Mucosa of rectum (tissue), 2 donors: ENCODE data around the gene RCBTB1.

ENCODE experiments used
- H3K27ac ChIP-seq, 2 donors: one replicate each; pipeline ENCODE4 v1.7.0; 2013; ENCODE audit warnings: inconsistent platforms in 2 of 2, low read depth in 2 of 2, low read length in 2 of 2
- H3K27me3 ChIP-seq, 2 donors: one replicate each; pipeline ENCODE4 v1.7.0; 2013; ENCODE audit warnings: low read length in 2 of 2; ENCODE audit not compliant: control insufficient read depth in 2 of 2, insufficient read depth in 2 of 2
- H3K36me3 ChIP-seq, 2 donors: one replicate each; pipeline ENCODE4 v1.7.0; 2013; ENCODE audit warnings: low read length in 2 of 2; ENCODE audit not compliant: control insufficient read depth in 2 of 2, insufficient read depth in 2 of 2
- H3K4me1 ChIP-seq, 2 donors: one replicate each; pipeline ENCODE4 v1.7.0; 2013; ENCODE audit warnings: low read length in 2 of 2, mild to moderate bottlenecking in 1 of 2; ENCODE audit not compliant: control insufficient read depth in 2 of 2, insufficient read depth in 2 of 2
- H3K4me3 ChIP-seq, 2 donors: one replicate each; pipeline ENCODE4 v1.7.0; 2013; ENCODE audit warnings: low read length in 2 of 2
- H3K9ac ChIP-seq, 2 donors: one replicate each; pipeline ENCODE4 v1.7.0; 2013; ENCODE audit warnings: low read length in 2 of 2, low read depth in 1 of 2, mild to moderate bottlenecking in 1 of 2
- H3K9me3 ChIP-seq, 2 donors: one replicate each; pipeline ENCODE4 v1.7.0; 2013; ENCODE audit warnings: low read length in 2 of 2; ENCODE audit not compliant: control insufficient read depth in 2 of 2
- donor health status: healthy.
- donor health status: Normal muscosa, but diverticular disease.

Gene RCBTB1

DNA sequence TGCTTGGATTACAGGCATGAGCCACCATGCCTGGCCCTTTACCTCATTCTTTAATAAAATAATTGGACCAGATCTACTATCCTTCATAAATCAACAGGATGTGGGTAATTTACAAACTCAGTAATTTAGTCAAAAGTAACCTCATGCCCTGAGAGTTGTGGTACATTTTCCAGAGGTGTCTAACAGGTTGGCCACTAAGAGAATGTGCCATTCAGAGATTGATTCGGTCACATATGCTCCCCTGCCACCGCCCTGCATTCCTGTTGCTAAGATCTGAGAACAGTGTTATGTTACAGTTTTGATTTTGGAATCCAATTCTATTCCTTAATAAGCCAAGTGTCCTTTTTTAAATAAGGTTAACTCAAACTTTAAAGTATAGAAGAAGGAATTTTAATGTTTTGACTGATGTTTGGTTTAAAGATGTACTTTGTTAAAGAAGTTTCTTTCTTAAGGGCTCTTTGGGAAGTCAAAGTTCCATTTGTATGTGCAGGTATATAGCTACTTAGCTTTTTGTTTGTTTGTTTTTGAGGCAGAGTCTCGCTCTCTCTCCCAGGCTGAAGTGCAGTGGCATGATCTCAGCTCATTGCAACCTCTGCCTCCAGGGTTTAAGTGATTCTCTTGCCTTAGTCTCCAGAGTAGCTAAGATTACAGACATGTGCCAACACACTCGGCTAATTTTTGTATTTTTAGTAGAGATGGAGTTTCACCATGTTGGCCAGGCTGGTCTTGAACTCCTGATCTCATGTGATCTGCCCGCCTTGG, 60.4 kb downstream of the RCBTB1 start:
- no peaks in the 10 kb centered on the region for H3K9me3 ChIP-seq
- no peak overlapping the region for H3K9ac ChIP-seq
- H3K36me3 ChIP-seq = peaks cover 9 to 41% of the 10 kb centered on the region in 2 donors
- no peak overlapping the region for H3K27ac ChIP-seq
- H3K27me3 ChIP-seq = no peaks in the 10 kb centered on the region
- no peak overlapping the region for H3K4me3 ChIP-seq
- no peaks in the 10 kb centered on the region for H3K4me1 ChIP-seq

DNA sequence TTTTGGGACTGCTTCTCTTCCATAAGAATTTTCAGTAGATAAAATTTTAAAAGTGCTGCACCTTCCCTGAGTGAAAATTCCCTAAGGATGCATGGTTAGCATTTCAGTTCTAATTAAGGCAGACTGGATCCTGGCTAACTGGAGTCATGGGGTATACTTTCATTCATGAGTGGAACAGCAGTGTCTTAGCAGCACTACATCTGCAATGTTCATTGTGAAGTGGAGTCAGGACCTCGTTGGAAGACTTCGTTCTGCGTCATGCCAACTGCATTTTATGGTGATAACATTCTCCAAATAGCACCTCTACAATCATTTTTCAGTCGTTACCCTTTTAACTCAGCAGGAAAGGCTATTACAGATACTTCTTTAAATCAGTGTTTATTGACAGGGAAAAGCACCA, 64.1 kb downstream of the RCBTB1 start:
- peaks cover 11 to 37% of the 10 kb centered on the region in 2 donors for H3K36me3 ChIP-seq
- H3K27ac ChIP-seq = no peak overlapping the region
- H3K4me3 ChIP-seq = no peak overlapping the region
- H3K9ac ChIP-seq = no peak overlapping the region
- H3K9me3 ChIP-seq = no peaks in the 10 kb centered on the region
- H3K27me3 ChIP-seq = no peaks in the 10 kb centered on the region
- no peaks in the 10 kb centered on the region for H3K4me1 ChIP-seq

DNA sequence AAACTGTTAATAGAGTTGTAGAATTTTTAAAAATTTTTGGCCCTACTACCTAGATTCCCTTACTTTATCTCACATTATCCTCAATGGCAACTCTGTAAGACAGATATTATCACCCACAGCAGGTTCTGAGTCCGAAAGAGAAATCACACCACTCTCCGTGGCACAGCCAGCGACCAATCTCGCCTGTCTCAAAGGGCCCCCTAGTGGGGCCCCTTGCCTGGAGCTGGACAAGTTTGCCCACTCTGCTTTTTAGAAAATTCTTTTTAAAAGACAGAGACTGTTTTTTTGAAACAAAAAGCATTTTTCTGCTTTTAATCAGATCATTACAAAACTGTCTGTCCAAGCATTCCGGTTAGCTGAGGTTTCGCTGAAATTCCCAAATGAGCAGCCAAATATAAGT, 67.9 kb downstream of the RCBTB1 start:
- H3K4me1 ChIP-seq = no peaks in the 10 kb centered on the region
- no peak overlapping the region for H3K27ac ChIP-seq
- H3K9me3 ChIP-seq = no peaks in the 10 kb centered on the region
- H3K4me3 ChIP-seq = no peak overlapping the region
- no peaks in the 10 kb centered on the region for H3K27me3 ChIP-seq
- H3K36me3 ChIP-seq = peaks cover 32 to 54% of the 10 kb centered on the region in 2 donors
- no peak overlapping the region for H3K9ac ChIP-seq

DNA sequence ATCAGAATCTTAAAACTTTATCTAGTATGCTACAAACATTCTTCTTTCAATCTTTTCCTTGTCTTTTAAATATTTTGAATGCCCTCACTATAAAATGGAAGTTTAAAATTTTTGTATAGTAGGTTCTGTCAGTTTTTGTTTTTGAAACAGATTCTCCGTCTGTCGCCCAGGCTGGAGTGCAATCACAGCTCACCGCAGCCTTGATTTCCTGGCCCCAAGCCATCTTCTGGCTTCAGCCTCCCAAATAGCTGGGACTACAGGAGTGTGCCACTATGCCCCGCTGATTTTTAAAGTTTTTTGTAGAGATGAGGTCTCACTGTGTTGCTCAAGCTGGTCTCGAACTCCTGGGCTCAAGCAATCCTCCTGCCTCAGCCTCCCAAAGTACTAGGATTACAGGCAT, 68.9 kb downstream of the RCBTB1 start:
- peaks cover 26 to 48% of the 10 kb centered on the region in 2 donors for H3K36me3 ChIP-seq
- H3K9me3 ChIP-seq = no peaks in the 10 kb centered on the region
- H3K9ac ChIP-seq = no peak overlapping the region
- H3K4me3 ChIP-seq = no peak overlapping the region
- H3K27ac ChIP-seq = no peak overlapping the region
- H3K4me1 ChIP-seq = no peaks in the 10 kb centered on the region
- H3K27me3 ChIP-seq = no peaks in the 10 kb centered on the region

DNA sequence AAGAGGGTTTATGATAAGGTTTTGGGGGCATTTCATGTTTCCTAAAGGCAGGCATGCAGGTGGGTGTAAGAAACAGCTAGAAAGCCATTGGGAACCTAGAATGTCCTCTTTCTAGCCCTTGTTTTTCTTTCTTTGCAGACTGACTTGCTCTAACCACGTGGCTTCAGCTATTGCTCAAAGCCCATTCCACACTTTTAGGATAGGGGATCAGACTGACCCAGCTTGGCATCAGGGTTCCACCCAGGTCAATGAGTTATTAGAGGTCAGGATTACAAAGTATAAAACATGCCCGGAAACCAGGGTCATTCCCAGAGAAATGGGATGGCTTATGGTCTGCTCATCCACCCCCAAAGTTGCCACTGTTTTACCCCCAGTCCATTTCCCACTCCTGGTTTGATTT, 72.8 kb downstream of the RCBTB1 start:
- no peaks in the 10 kb centered on the region for H3K27me3 ChIP-seq
- no peaks in the 10 kb centered on the region for H3K4me1 ChIP-seq
- no peak overlapping the region for H3K4me3 ChIP-seq
- no peak overlapping the region for H3K27ac ChIP-seq
- H3K9ac ChIP-seq = no peak overlapping the region
- peaks cover 21 to 30% of the 10 kb centered on the region in 2 donors for H3K36me3 ChIP-seq
- H3K9me3 ChIP-seq = no peaks in the 10 kb centered on the region

DNA sequence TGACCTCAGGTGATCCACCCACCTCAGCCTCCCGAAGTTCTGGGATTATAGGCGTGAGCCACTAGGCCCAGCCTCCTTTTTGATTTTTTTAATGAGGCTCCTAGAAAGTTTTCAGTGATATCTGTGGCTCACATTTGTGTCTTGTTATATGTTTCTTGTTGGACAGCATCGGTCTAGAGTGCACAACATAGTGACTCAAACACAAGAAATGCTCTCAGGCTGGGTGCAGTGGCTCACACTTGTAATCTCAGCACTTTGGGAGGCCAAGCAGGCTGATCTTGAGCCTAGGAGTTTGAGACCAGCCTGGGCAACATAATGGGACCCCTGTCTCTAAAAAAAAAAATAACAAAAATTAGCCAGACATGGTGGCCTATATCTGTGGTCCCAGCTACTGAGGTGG, 81.4 kb downstream of the RCBTB1 start:
- Histone ChIP-seq H3K9ac (no peak overlapping the region), H3K27ac (no peak overlapping the region), H3K4me3 (no peak overlapping the region), H3K27me3 (no peaks in the 10 kb centered on the region), H3K36me3 (peaks cover 5% of the 10 kb centered on the region in 2 donors), H3K9me3 (no peaks in the 10 kb centered on the region), H3K4me1 (no peaks in the 10 kb centered on the region)

DNA sequence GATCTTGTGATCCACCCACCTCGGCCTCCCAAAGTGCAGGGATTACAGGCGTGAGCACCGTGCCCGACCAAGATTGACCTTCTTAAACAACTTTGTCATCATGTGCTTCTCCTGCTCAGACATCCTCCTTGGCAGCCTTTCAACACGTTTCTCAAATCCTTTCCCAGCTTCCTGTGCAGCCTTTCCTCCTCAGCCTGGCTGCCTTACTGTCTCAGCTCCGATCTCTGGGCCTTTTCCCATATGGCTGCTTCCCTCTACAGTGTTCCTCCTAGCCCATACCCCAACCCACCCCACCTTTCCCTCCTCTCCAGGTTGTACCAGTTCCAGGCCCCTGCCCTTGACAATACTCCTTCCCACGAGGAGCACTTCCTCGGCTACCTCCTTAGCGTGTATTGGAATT, 82.4 kb downstream of the RCBTB1 start:
- H3K27me3 ChIP-seq = no peaks in the 10 kb centered on the region
- H3K4me3 ChIP-seq = no peak overlapping the region
- H3K4me1 ChIP-seq = no peaks in the 10 kb centered on the region
- no peak overlapping the region for H3K9ac ChIP-seq
- peaks cover 5% of the 10 kb centered on the region in 2 donors for H3K36me3 ChIP-seq
- no peak overlapping the region for H3K27ac ChIP-seq
- H3K9me3 ChIP-seq = no peaks in the 10 kb centered on the region

DNA sequence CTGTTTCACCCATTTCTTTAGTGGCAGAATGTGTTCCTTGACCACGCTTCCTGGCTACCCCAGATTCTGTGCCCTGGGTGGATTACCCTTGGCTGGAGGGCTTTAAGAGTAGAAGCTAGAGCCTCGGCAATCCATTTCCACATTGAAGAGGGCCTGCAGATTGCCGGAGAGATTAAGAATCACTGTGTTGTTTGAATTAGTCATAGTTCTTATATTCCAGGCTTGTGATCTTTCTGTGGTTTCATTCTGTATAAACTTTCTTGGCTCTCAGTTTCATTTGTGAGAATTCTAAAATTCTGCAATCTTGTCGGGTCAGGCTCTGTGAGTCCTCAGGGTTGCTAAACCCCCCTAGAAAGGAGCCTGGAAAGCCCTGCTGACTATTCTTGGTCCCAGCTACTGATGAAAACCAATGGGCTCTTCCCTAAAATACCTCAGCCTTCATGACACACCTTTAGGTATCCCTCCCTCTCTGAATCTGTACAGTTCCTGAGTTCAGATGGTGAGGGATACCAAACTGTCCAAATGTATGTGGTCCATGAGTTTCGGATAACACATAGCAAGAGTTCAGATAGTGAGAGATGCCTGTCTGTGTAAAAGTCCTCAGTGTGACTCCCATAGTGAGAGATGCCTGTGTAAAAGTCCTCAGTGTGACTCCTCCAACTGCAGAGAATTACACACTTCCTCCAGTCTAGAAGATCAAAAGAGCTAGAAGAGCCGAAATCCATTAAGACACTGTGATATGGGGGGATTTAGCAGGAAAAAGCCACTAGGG, 85.3 kb downstream of the RCBTB1 start:
- Histone ChIP-seq H3K9ac (no peak overlapping the region), H3K27me3 (no peaks in the 10 kb centered on the region), H3K4me3 (no peak overlapping the region), H3K9me3 (no peaks in the 10 kb centered on the region), H3K36me3 (peaks cover 5% of the 10 kb centered on the region in 2 donors), H3K27ac (peak overlapping the region in 1 of 2 donors; percentile 57), H3K4me1 (no peaks in the 10 kb centered on the region)

DNA sequence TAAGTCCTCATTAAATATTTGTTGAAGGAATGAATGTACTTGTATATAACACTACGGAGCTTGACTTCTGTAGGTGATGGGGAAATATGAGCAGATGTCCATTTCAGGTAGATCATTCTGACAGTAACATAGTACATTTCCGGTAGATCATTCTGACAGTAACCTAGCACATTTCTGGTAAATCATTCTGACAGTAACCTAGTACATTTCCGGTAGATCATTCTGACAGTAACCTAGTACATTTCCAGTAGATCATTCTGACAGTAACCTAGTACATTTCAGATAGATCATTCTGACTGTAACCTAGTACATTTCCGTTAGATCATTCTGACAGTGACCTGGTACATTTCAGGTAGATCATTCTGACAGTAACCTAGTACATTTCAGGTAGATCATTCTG, 87.2 kb downstream of the RCBTB1 start:
- Histone ChIP-seq H3K9me3 (no peaks in the 10 kb centered on the region), H3K4me3 (no peak overlapping the region), H3K36me3 (peaks cover 5% of the 10 kb centered on the region in 2 donors), H3K4me1 (no peaks in the 10 kb centered on the region), H3K27ac (no peak overlapping the region), H3K9ac (no peak overlapping the region), H3K27me3 (no peaks in the 10 kb centered on the region)

DNA sequence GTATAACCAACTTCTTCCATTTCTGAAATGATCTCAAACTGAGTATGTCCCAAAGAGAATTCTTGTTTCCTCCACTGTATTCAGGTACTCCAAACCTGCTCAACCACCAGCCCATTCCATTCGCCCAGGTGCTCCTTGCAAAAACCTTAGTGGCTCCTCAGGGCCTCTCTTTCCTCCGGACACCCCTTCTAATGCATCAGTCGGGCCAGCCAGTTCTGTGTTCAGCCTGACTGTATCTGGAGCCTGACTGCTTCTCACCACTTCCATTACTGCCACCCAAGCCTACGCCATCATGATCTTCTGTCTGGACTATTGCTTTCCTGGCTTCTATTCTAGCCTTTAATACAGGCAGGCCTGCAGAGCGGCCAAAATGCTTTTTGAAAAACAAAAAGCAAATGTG, 88.1 kb downstream of the RCBTB1 start:
- peaks cover 3 to 5% of the 10 kb centered on the region in 2 donors for H3K36me3 ChIP-seq
- H3K9ac ChIP-seq = no peak overlapping the region
- no peaks in the 10 kb centered on the region for H3K9me3 ChIP-seq
- peak overlapping the region in 1 of 2 donors; percentile 3 for H3K27ac ChIP-seq
- H3K4me3 ChIP-seq = no peak overlapping the region
- H3K4me1 ChIP-seq = no peaks in the 10 kb centered on the region
- H3K27me3 ChIP-seq = no peaks in the 10 kb centered on the region
